SU-DHL-6 (cell line): Measurements from ENCODE around the gene FAM9A.

Experiments
- H2AFZ ChIP-seq: fragments of 200-600 bp; sonication (generic); 2 replicates; pipeline ENCODE4 v1.6.1; 2014; ENCODE audit warnings: low read depth, mild to moderate bottlenecking, moderate library complexity, mixed read lengths, antibody characterized with exemption, low read length; ENCODE audit not compliant: severe bottlenecking
- H3F3A ChIP-seq: fragments of 200-600 bp; shearing (Covaris generic); 2 replicates; pipeline ENCODE4 v1.6.0; 2016; ENCODE audit warnings: antibody characterized with exemption, mild to moderate bottlenecking; ENCODE audit not compliant: insufficient read depth
- H3K27ac ChIP-seq: fragments of 200-600 bp; sonication (generic); 2 replicates; pipeline ENCODE4 v1.5.1; 2016; ENCODE audit warnings: low read depth, mild to moderate bottlenecking, low read length, moderate library complexity, mixed read lengths
- H3K27me3 ChIP-seq: fragments of 200-600 bp; sonication (generic), shearing (Covaris generic); 2 replicates; pipeline ENCODE4 v1.6.0; 2014; ENCODE audit warnings: mild to moderate bottlenecking, low read length
- H3K36me3 ChIP-seq: fragments of 200-600 bp; sonication (generic); 2 replicates; pipeline ENCODE4 v1.6.1; 2014; ENCODE audit warnings: mild to moderate bottlenecking, low read length, mixed read lengths
- H3K4me2 ChIP-seq: fragments of 300-600, 200-600 bp; shearing (Covaris generic), sonication (generic); 2 replicates; pipeline ENCODE4 v1.6.0; 2014; ENCODE audit warnings: low read length, low read depth, mild to moderate bottlenecking; ENCODE audit not compliant: poor library complexity, severe bottlenecking
- H3K4me3 ChIP-seq: fragments of 200-600 bp; sonication (generic); 2 replicates; pipeline ENCODE4 v1.5.1; 2014; ENCODE audit warnings: antibody characterized with exemption, low read length, mild to moderate bottlenecking, mixed read lengths; ENCODE audit not compliant: insufficient read depth, poor library complexity, severe bottlenecking
- H3K79me2 ChIP-seq: fragments of 200-600 bp; sonication (generic); 2 replicates; pipeline ENCODE4 v1.6.1; 2014; ENCODE audit warnings: mild to moderate bottlenecking, low read length, moderate library complexity; ENCODE audit not compliant: insufficient read depth
- H3K9ac ChIP-seq: fragments of 200-600 bp; sonication (generic); 2 replicates; pipeline ENCODE4 v1.7.0; 2014; ENCODE audit warnings: mild to moderate bottlenecking, low read length
- H3K9me2 ChIP-seq: fragments of 200-600 bp; sonication (generic); replicated peaks from 2 replicates; pipeline ENCODE4 v1.6.1; 2014; ENCODE audit warnings: low read length; ENCODE audit not compliant: insufficient read depth
- H3K9me3 ChIP-seq: fragments of 200-600 bp; sonication (generic); 2 replicates; pipeline ENCODE4 v1.6.1; 2014; ENCODE audit warnings: low read length, mixed read lengths; ENCODE audit not compliant: insufficient read depth
- H4K20me1 ChIP-seq: fragments of 200-600 bp; sonication (generic); 2 replicates; pipeline ENCODE4 v1.6.1; 2014; ENCODE audit warnings: low read depth, mild to moderate bottlenecking, antibody characterized with exemption, low read length, moderate library complexity, mixed read lengths
- EZH2phosphoT487 ChIP-seq: fragments of 200-600 bp; sonication (generic), shearing (Covaris generic); conservative IDR thresholded peaks from 2 replicates; pipeline ENCODE4 v1.6.1; 2018; ENCODE audit warnings: mild to moderate bottlenecking, antibody characterized with exemption, low read length, moderate library complexity, mixed read lengths

Gene FAM9A

DNA sequence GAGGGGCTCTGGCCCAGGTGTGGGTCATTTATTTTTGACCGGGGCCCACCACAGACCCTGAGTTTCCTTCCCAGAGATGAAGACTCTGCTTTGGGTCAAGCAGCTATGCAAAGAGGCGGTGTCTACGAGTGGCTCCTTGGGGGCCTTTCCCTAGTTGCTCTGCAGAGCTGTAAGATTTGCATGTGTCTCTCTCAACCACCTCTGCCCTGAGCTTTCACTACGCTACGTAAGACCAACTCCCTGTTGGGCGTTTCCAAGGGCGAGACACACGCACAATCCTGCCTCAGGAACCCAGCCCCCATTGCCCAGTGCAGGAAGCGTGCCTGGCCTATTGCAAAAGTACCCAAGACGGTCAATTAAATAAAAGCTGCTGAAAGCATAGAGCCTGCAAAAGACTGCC, 59.2 kb downstream of the FAM9A start:
- no peak overlapping the region for H3K27ac ChIP-seq
- H2AFZ ChIP-seq, result no peak overlapping the region
- H3K9me3 ChIP-seq, result no peaks in the 10 kb centered on the region
- H3K79me2 ChIP-seq, result no peaks in the 10 kb centered on the region
- no peak overlapping the region for H3K4me2 ChIP-seq
- H3K27me3 ChIP-seq, result no peaks in the 10 kb centered on the region
- no peaks in the 10 kb centered on the region for H4K20me1 ChIP-seq
- no peaks in the 10 kb centered on the region for H3K9me2 ChIP-seq
- no peak for TF ChIP-seq EZH2phosphoT487
- H3K4me3 ChIP-seq, result no peak overlapping the region
- no peak overlapping the region for H3K9ac ChIP-seq
- H3K36me3 ChIP-seq, result no peaks in the 10 kb centered on the region
- no peaks in the 10 kb centered on the region for H3F3A ChIP-seq
